ENCODE data around the gene DPH6.

DNA sequence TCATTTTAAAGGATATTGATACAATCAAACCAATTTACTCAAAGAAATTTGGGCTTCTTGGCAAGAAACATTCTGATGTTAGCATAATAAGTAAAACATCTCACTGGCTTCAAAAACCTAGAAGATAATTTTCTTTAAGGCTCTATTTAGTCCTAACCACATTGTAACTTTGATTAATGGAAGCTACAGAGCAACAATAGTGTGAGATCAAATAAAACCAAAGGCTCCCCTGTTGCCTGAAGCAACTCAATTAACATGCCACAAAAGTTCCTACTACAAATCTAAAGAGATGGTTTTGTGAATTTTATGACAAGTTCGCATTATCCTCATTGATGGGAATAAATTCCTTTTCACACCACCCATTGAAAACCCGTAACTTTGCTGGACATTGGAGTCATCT lies 5.9 kb downstream of the DPH6 start:
- TF ChIP-seq POLR2AphosphoS5 (IDR thresholded peaks at IDR 0.05; ENCODE audit: low read depth, low read length) = no peak
- no peak for TF ChIP-seq POLR2A (IDR thresholded peaks at IDR 0.05; ENCODE audit: low read depth, low read length)
- TF ChIP-seq TAF1 (IDR thresholded peaks at IDR 0.05; ENCODE audit: borderline replicate concordance, low read depth, low read length) = no peak

Measured in GM12892 (cell line).